DMS153 treated with DMSO at 0.1 percent for 48 hours (cell line): Measurements from ENCODE around the gene ZNF521.
A peak's percentile ranks its signal among the peaks of the same experiment; 100 is the strongest.
"Not testable (repeated sequence)": the region's sequence is repeated elsewhere in the genome, so short reads cannot be mapped to it uniquely, and the experiment has no call there.

Experiments used
- DNase-seq: peaks from one replicate; lab custom pipeline; 2025; ENCODE audit not compliant: unreplicated experiment; lab: John Stamatoyannopoulos, UW

ZNF521 gene

DNA sequence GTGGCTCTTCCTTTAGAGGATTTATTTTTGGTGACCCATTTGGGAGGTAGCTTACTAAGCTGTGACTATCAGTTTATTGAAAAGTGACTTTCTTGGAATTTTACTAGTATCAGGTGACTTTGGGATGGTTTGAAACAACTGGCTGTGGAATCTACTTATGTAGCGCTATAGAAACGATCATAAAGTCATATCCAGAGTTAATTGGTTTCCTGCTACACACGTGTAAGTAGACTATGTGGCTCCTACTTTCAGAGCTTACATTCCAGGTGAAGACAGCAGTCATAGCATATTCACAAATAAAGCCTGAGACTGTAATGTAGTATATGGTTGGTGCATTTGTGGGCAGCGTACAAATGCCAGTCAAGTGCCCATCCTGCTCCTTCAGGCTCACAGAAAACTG is 308.9 kb downstream of the ZNF521 start:
- DNase-seq = no peak

DNA sequence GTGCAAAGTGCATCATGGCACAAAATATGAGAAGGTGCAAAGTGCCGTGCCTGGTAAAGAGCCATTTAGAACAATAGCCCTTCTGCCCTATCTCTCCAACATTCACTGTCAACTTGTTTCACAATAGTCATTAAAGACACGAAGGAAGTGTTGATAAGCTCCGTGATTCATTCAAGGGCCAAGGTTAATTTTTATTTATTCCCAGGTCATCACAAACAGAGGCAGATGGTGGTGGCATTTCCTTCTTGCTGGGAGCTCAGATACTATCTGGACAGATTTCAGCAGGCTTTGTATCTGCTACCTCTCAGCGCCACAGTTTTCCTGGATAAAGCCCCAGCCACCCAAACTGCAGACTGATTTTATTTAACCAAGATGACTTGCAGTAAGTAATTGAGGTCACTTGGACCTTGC is 309.3 kb downstream of the ZNF521 start:
- DNase-seq = no peak

DNA sequence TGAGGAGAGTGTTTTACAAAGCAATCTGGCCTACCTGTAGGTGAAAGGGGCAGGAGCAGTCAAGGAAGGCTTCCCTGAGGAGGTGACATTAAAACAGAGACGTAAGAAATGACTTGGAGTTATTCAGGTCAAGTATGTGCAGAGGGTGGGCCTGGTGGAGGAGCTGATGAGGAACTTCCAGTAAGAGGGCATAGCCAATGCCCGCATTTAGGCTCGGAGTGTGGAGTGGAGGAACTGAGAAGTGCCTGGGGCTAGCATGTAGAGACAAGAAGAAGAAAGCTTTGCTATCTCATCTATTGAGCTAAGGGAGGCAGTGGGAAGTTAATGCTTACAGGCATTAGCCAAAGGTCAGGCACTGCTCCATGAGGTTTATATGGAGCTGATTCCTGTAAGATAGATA is 312.2 kb downstream of the ZNF521 start:
- DNase-seq = no peak

DNA sequence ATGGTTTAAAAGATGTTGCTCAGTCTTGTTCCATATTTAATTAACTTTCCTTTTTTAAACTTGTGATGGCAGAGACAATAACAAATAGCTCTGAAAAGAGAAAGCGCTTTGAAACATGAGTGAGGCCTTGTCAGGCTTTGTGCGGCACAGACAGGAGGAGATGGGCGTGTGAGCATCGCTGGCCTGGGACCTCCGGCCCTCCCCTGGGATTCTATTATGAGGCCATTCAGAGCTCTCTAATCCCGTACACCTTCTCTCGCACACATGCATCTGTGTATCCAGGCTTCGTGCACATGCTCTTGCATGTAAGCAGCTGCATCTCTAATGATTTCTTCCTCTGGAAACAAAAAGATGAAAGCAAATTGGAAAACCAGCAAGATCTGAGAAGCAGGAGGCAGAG is 313.7 kb downstream of the ZNF521 start:
- peak; percentile 13 for DNase-seq

DNA sequence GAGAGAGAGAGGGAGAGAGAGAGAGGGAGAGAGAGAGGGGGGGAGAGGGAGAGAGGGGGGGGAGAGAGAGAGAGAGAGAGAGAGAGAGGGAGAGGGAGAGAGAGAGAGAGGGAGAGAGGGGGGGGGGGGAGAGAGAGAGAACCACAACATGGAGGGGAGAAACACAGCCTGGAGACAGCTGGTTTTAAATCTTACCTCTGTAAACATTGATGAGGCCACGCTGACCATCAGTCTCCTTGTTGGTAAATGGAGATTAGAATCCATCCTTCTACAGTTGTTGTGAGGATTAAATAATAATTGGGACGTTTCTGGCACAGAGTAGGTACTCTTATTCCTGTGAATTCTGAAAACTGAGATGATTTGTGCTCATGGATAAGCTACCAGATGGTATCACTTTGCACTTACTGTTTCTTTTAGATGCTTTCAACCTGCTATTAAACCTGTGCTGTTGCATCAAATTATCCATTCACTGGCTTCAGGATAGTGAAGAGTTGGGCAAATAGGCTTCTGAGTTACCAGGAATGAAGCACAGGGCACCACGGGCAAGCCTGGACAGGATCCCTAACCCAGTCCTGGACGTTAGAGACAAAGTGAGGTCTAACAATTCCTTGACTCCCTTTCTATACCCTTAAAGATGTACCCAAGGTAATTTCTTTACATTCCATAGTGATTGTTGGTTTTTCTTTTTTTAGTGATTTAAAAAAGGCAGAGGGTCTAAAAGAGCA is 318.1 kb downstream of the ZNF521 start:
- DNase-seq = peak; percentile 1

DNA sequence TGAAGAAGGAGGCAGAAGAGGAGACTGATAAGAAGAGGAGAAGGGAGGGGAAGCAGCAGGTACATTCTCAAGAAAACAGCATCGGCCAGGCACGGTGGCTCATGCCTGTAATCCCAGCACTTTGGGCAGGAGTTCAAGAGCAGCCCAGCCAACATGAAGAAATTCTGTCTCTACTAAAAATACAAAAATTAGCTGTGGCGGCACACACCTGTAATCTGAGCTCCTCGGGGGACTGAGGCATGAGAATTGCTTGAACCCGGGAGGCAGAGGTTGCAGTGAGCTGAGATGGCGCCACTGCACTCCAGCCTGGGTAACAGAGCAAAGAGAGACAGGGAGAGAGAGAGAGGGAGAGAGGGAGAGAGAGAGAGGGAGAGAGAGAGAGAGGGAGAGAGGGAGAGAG is 318.8 kb downstream of the ZNF521 start:
- DNase-seq = not testable (repeated sequence)

DNA sequence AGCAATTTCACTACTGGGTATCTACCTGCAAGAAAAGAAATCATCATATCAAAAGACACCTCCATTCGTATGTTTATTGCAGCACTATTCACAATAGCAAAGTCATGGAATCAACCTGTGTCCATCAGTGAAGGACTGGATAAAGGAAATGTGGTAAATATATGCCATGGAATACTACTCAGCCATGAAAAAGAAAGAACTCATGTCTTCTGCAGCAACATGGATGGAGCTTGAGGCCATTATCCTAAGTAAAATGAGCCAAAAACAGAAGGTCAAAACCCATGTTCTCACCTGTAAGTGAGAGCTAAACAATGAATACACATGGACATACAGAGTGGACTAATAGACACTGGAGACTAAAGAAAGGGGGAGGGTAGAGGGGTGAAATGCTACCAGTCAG is 322.2 kb downstream of the ZNF521 start:
- DNase-seq = no peak

DNA sequence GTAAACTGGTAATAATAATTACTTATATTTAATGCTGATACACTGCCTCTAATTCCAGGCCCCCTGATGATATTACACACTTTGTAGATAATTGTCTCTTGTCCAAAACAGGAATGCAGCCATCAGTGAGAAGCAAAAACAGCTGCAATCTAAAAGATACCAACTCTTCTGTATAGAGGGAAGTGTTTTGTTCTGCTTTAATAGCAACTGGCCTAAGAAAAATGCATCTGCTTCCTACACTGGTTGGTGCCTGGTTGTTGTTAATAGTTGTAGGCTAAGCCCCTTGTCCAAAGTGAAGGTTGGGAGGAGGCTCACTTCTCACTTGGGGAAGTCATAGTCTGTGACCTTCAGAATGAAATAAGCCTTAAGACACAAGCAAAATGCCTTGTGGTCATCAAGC is 332.0 kb downstream of the ZNF521 start:
- no peak for DNase-seq

DNA sequence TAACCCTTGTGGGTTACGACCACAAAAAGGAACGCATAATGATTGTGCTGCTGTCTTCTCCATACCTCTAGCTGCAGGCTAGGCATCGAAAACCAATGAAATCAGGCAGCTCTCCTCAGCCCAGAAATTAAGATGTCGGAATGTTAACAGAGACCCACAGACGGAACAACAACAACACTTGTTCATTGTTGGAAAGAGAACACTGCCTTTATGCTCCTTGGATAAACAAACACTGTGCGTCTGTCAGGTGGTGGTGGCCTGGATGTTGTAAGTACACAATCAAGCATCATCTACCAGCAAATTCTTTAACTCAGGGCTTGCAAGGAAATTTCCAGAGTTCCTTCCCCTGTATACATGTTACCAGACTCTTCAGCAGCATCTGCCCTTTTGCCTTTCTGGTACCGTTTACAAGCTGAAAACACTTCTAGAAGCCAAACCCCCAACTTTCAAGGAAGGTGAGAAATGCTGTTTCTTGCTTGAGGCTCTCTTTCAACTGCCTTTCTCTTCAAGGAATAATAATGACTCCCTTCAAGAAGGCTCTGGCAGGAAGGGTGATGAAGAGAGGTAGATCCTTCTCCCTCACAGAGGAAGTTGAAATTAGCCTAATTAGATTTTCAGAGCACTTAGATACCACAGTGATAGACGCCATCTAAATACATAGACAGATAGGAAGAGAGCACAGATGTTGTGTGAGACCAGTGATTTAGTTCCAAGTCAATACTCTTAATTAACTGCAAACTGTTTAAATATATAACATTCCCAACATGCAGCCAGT is 332.7 kb downstream of the ZNF521 start:
- no peak for DNase-seq

DNA sequence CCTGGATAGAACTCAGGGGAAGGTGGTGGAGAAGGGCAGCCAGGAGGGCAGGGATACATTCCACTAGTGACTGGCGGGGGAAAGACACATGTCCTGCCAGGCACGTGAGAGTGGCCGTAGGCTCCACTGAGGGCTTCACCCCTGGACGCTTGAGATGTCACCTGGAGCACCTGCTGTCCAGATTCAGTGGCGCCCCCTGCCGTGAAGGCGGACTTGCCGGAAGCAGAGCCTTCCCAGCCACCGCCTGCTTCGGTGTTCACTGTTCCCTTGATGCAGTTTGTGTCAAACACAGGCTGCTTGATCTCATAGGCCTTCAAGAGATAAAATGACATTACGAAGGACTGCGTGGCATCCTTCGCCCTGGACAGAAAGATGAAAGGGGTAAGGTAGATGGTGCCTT is 335.3 kb downstream of the ZNF521 start:
- DNase-seq = no peak

DNA sequence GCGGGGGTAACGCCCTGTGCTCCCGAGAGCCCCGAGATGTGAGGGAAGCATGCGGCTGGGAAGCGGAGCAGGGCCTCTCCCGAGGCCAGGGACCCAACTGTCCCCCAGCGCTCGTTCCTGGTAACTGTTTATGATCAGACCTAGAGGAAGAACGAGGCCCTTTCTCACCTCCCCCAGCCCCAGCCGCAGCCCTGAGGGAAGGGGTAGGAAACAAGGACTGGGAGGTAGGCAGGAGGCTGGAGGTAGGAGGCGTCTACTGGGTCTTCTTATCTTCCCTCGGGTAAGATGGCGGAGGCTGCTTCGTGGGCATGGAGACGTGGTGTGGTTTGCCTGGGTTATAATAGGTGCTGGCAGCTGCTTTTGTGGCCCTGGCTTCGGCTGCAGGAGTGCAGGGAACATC is 335.8 kb downstream of the ZNF521 start:
- no peak for DNase-seq
